GM23248 (cell line): ENCODE data around the gene SHISA6.

Experiments used
- EZH2 ChIP-seq: fragments of 200-600 bp; sonication (generic); IDR thresholded peaks from 2 replicates; pipeline ENCODE4 v1.6.1; 2018; ENCODE audit warnings: antibody characterized with exemption, mild to moderate bottlenecking; ENCODE audit not compliant: insufficient read depth, poor library complexity, severe bottlenecking
- EZH2phosphoT487 ChIP-seq: fragments of 200-600 bp; sonication (generic); IDR thresholded peaks from 2 replicates; pipeline ENCODE4 v1.6.1; 2018; ENCODE audit warnings: antibody characterized with exemption, moderate library complexity, mild to moderate bottlenecking, low read depth; ENCODE audit not compliant: insufficient read depth

DNA sequence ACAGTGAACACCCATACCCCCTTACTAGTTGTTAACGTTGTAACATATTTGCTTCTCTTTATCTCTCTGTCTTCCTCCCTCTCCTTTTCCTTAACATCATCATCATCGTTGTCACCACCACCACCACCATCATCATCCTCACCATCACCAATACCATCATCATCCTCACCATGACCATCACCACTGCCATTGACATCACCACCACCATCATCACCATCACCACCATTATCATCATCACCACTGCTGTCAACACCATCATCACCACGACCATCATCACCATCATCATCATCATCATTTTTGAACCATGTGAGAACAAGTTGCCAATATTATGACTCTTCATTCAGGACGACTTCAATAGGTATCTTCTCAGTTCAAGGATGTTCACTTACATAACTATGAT, 35.5 kb downstream of the SHISA6 start:
- no peak for TF ChIP-seq EZH2
- no peak for TF ChIP-seq EZH2phosphoT487
